Astrocyte (in vitro differentiated cells and primary cell): ENCODE measurements around the gene ARHGEF17. TPM values are rescaled to one million over a fixed set of nuclear protein-coding genes. Genes with fewer than 3 reads are reported as not detected.

ENCODE experiments used
- DNase-seq: peaks from one replicate; pipeline ENCODE4 v3.0.0-alpha.2; 2010; ENCODE audit warnings: low read depth
- FAIRE-seq: peaks from 2 replicates; lab custom pipeline; 2011; peaks lifted over from hg19 to GRCh38; lab: Jason Lieb, UNC
- H2AFZ ChIP-seq: 2 replicates; pipeline ENCODE4 v1.6.0; 2012; ENCODE audit warnings: low read depth, low read length, inconsistent platforms
- H3K27ac ChIP-seq: 2 replicates; pipeline ENCODE4 v1.5.1; 2011; ENCODE audit warnings: low read depth, low read length, inconsistent platforms
- H3K27me3 ChIP-seq: 2 replicates; pipeline ENCODE4 v1.6.0; 2011; ENCODE audit warnings: low read length, inconsistent platforms; ENCODE audit not compliant: insufficient read depth
- H3K36me3 ChIP-seq: 2 replicates; pipeline ENCODE4 v1.5.1; 2011; ENCODE audit warnings: low read length, inconsistent platforms; ENCODE audit not compliant: insufficient read depth
- H3K4me1 ChIP-seq: 2 replicates; pipeline ENCODE4 v1.5.1; 2011; ENCODE audit warnings: low read length, inconsistent platforms; ENCODE audit not compliant: insufficient read depth
- H3K4me2 ChIP-seq: 2 replicates; pipeline ENCODE4 v1.6.0; 2012; ENCODE audit warnings: low read length, inconsistent platforms
- H3K4me3 ChIP-seq: 2 replicates; pipeline ENCODE4 v1.5.1; 2011; ENCODE audit warnings: low read depth, mild to moderate bottlenecking, low read length, inconsistent platforms; ENCODE audit not compliant: insufficient read depth
- H3K79me2 ChIP-seq: 2 replicates; pipeline ENCODE4 v1.6.0; 2012; ENCODE audit warnings: mild to moderate bottlenecking, low read length, inconsistent platforms; ENCODE audit not compliant: insufficient read depth
- H3K9ac ChIP-seq: 2 replicates; pipeline ENCODE4 v1.6.0; 2012; ENCODE audit warnings: mild to moderate bottlenecking, low read length, inconsistent platforms
- H3K9me3 ChIP-seq: 2 replicates; pipeline ENCODE4 v1.5.1; 2012; ENCODE audit warnings: low read depth, mild to moderate bottlenecking, low read length, inconsistent platforms; ENCODE audit not compliant: insufficient read depth
- H4K20me1 ChIP-seq: 2 replicates; pipeline ENCODE4 v1.6.0; 2012; ENCODE audit warnings: low read length, inconsistent platforms; ENCODE audit not compliant: insufficient read depth
- H3K27ac Mint-ChIP-seq: one replicate; pipeline ENCODE4 v1.8.0; 2021; ENCODE audit warnings: mild to moderate bottlenecking, mixed read lengths; ENCODE audit not compliant: unreplicated experiment
- H3K27me3 Mint-ChIP-seq: one replicate; pipeline ENCODE4 v1.8.0; 2021; ENCODE audit warnings: low read depth, mixed read lengths; ENCODE audit not compliant: unreplicated experiment
- H3K36me3 Mint-ChIP-seq: one replicate; pipeline ENCODE4 v1.8.0; 2021; ENCODE audit warnings: low read depth, mixed read lengths; ENCODE audit not compliant: unreplicated experiment
- H3K4me1 Mint-ChIP-seq: one replicate; pipeline ENCODE4 v1.8.0; 2021; ENCODE audit warnings: low read depth, mixed read lengths; ENCODE audit not compliant: unreplicated experiment
- H3K4me3 Mint-ChIP-seq: one replicate; pipeline ENCODE4 v1.8.0; 2021; ENCODE audit warnings: mild to moderate bottlenecking, moderate library complexity, mixed read lengths; ENCODE audit not compliant: unreplicated experiment
- H3K9me3 Mint-ChIP-seq: one replicate; pipeline ENCODE4 v1.8.0; 2021; ENCODE audit warnings: mild to moderate bottlenecking, mixed read lengths; ENCODE audit not compliant: unreplicated experiment
- CTCF ChIP-seq: IDR thresholded peaks from 2 replicates; pipeline ENCODE4 v1.5.1; 2011; ENCODE audit warnings: low read depth, mild to moderate bottlenecking, inconsistent platforms, low read length, moderate library complexity; ENCODE audit not compliant: insufficient read depth
- EZH2 ChIP-seq: IDR thresholded peaks from 2 replicates; pipeline ENCODE4 v1.6.1; 2012; ENCODE audit warnings: mild to moderate bottlenecking, low read length, inconsistent platforms; ENCODE audit not compliant: insufficient read depth
- total RNA-seq: library from RNA; stranded (reverse); gene quantifications from 2 replicates; pipeline ENCODE4 v1.2.1, GENCODE V29; 2021

Gene ARHGEF17
- total RNA-seq, 1 donor from 2014 or later, result 66.4 TPM

- Histone ChIP-seq H3K4me1 (peaks cover 75% of the 10 kb centered on the region), H3K9me3 (no peaks in the 10 kb centered on the region), H3K27me3 (no peaks in the 10 kb centered on the region), H3K79me2 (peaks cover 94% of the 10 kb centered on the region), H3K9ac (peak overlapping the region; percentile 70), H3K27ac (peak overlapping the region; percentile 79), H3K36me3 (no peaks in the 10 kb centered on the region), H2AFZ (no peak overlapping the region), H4K20me1 (peaks cover 84% of the 10 kb centered on the region), H3K4me2 (peak overlapping the region; percentile 99), H3K4me3 (peak overlapping the region; percentile 49)
- Mint-ChIP-seq H3K36me3 (peaks cover 14% of the 10 kb centered on the region), H3K9me3 (no peaks in the 10 kb centered on the region), H3K27me3 (no peaks in the 10 kb centered on the region), H3K4me3 (peak overlapping the region; percentile 81), H3K4me1 (peaks cover 45% of the 10 kb centered on the region), H3K27ac (peak overlapping the region; percentile 10)
- DNase-seq, result no peak
- no peak for TF ChIP-seq CTCF
- TF ChIP-seq EZH2, result no peak
- FAIRE-seq, result no peak
These were observed 4.8 kb downstream of the ARHGEF17 start for GRCh38 chr11:73312851-73313327.

GRCh38 chr11:73313652-73314051 lies 5.6 kb downstream of the ARHGEF17 start:
- peak overlapping the region; percentile 58 for H3K27ac Mint-ChIP-seq
- no peaks in the 10 kb centered on the region for H3K27me3 Mint-ChIP-seq
- Histone ChIP-seq H3K79me2 (peaks cover 99% of the 10 kb centered on the region), H3K27ac (peak overlapping the region; percentile 79), H2AFZ (no peak overlapping the region), H3K9me3 (no peaks in the 10 kb centered on the region), H4K20me1 (peaks cover 92% of the 10 kb centered on the region), H3K9ac (peak overlapping the region; percentile 70), H3K36me3 (no peaks in the 10 kb centered on the region), H3K27me3 (no peaks in the 10 kb centered on the region), H3K4me1 (peaks cover 76% of the 10 kb centered on the region), H3K4me2 (peak overlapping the region; percentile 99), H3K4me3 (peak overlapping the region; percentile 49)
- FAIRE-seq, result no peak
- peak overlapping the region; percentile 81 for H3K4me3 Mint-ChIP-seq
- H3K36me3 Mint-ChIP-seq, result peaks cover 17% of the 10 kb centered on the region
- TF ChIP-seq CTCF (no peak), EZH2 (no peak)
- peaks cover 45% of the 10 kb centered on the region for H3K4me1 Mint-ChIP-seq
- no peaks in the 10 kb centered on the region for H3K9me3 Mint-ChIP-seq
- DNase-seq, result no peak
